SH-SY5Y (cell line): ENCODE data around the gene CEP192.

ENCODE experiments used
- GATA2 ChIP-seq: IDR thresholded peaks from 2 replicates; pipeline ENCODE4 v1.6.1; 2011; ENCODE audit warnings: mild to moderate bottlenecking, low read depth, low read length
- GATA3 ChIP-seq: IDR thresholded peaks from 2 replicates; pipeline ENCODE4 v1.6.1; 2011; ENCODE audit warnings: low read depth, mild to moderate bottlenecking, low read length, moderate library complexity

DNA sequence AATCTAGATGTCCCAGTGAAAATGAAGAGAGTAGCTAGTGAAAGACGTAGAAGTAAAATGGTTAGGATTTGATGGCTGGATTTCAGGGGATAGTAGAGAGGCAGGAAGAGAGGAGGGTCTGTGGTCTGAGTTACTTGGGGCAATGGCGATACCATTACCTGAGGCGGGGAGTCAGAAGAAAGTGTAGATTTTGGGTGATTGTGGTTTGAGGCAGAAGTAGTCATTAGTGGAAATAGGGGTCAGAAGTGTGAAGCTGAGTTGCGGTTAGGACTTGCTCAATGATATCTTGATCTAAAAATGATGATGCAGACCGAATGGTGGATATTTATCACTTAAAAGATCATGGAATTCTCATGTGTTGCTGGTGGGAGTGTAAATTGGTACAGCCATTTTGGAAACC lies 41.0 kb downstream of the CEP192 start:
- TF ChIP-seq GATA2: no peak
- no peak for TF ChIP-seq GATA3
